NCI-H226 (cell line): ENCODE data around the gene ACTR3.

Source experiments
- DNase-seq: peaks from one replicate; pipeline ENCODE4 v3.0.0-alpha.2; 2015

ACTR3 gene

DNA sequence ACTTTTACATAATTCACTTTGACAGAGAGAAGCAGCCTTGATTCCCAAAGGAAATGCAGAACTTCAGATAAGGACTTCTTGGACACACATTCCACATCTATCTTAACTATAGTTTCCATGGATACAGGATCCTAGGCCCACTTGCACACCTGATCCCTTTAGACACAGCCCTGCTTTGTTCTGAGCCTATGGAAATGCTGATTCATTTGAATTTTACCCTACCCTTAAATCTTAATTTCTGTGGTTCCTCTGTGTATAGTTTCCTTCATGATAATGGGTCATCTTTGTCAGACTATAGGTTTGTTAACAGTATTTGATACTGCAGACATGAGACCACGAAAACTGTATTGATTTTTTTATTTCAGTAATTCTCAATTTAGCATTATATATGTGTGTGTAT lies 77.4 kb downstream of the ACTR3 start:
- peak; percentile 34 for DNase-seq

DNA sequence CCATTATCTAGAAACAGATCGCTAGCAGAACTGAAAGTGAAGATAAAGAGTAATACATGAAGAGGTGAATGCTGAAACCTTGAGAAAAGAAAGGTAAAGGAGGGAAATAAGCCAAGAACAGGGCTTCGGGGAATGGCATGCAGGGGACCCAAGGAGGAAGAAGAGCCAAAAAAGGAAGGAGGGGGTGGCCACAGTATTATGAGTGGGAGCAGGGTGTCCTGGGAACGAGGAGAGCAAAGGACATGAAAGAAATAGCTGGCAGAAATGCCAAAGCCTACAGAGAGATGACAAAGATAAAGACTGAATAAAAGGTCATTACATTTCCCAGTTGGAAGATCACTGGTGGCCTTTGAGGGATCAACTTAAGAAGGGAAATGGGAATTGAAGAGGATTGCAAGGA lies 82.9 kb downstream of the ACTR3 start:
- no peak for DNase-seq

DNA sequence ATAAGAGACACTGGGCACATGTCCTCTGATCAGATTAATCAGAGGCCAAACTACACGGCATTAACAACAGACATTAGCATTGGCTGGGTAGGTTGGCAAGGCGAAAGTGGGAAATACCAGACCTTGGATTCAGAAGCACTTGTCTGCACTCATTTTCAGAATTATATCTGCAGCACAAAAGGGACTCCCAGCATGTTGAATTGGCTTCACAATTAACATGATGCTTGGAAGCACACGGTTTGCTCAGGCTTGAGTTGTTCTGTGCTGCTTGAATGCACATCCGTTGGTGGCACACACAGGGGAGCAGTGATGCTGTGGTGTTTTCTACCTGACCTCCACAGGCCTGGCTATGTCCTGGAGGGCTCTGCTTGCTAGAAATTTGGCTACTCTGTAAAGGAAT lies 83.9 kb downstream of the ACTR3 start:
- no peak for DNase-seq

DNA sequence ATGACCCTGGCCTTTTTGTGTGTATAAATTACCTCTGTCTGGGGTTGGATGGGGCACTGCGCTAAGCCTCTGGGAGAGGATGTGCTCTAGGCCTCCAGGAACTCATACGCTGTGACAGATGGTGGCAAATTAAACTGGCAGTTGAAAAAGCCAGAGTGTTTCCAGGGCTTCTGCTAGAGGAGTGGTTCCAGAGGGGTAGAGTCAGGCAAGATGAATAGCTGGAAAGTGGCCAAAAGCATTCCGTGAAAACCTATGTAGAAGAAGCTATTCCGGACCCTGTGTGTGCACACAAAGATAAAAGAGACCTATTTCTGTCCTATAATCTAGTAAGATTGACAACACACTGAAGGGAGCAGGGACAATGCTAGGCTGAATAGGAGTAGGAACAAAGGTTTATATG lies 84.8 kb downstream of the ACTR3 start:
- no peak for DNase-seq

DNA sequence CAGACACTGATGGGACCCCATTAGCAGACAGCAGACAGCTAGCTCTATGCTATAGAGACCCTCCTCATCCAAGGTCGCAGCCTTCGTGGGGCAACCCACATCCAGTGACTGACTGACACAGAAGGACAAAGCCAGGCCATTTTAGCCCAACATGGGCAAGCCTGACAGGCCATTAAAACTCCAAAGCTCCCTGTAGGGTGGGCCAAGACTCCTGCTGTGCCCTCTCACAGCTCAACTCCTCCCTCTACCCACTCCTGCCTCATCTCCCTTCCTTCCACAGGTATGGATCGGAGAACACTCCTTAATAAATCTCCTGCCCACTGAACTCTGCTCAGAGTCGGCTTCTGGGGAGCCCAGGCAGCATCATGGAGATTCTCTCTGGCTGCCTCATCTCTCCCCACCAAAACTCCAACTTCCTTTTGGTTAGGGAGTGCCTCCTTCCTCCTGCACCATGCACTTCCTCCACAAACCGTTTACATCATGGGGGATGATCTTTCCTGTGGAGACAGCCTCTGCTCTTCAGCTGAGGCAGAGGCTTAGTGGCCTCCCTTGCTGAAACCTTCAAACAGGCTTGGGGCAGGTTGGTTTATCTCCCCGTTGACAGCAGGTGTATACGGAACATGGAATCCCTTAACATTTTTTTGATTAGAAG lies 86.5 kb downstream of the ACTR3 start:
- DNase-seq = no peak

DNA sequence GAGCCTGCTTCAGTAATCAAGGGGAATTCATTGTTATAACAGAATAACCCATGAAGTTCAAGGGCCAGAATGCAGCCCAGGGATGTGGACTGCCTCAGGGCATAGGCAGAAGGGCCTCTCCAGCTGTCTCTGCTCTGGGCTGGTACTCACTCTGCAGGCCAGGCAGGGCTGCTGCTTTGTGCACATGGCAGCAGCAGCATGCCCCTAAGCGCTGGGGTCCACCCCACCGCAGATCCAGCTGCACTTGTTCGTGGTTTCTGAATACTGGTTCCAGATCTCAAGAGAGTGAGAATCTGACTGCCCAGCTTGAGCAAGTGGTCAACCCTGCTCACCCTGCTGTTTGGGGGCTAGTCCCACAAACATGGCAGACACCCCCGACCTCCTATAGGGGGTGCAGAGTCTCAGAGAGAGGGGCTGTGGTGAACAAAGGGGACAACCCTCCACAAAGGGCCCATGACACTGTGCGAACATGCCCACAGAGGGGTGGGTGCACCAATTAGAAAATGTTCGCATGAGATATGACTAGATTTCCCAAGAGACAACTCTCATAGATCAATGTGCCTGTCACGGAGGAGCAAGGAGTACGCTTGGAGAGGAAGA lies 87.3 kb downstream of the ACTR3 start:
- DNase-seq = no peak

DNA sequence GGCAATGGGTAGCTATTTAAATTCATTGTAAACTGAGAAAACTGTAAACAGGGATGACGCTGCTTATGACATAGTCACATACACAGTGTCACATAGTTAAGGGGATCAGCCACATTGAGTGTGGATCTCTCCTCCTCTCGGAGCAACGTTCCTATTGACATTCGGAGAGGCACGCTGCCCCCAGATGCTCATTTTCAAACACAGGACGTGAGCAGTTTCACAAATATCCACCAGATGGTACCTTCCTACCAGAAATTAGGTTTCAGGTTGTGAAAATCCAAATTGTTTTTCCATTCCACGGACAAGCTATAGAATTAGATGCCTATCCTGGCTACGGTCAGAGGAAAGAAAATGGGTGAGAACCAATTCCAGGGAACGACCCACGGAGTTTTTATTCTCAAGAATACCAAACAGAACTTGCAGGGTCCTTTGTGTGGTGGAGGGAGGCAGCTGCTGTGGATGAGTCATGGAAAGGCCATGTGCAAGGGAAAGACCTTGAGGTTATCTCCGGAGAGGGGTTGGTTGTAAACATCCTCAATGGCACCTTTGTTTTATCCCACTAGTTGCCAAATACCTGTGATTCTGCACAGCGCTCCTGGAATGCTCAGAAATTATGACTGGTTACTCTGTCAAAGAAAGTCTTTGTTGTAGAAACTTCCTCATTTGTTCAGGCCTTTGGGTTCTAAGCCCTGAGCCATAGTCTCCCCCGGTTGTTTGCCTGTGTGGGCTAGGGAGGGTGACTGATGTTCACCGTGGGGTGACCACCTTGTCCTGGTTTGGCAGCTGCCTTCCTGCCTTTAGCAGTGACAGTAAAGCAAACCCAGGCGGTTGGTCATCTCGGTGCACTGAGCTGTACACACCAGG lies 88.0 kb downstream of the ACTR3 start:
- DNase-seq = no peak

DNA sequence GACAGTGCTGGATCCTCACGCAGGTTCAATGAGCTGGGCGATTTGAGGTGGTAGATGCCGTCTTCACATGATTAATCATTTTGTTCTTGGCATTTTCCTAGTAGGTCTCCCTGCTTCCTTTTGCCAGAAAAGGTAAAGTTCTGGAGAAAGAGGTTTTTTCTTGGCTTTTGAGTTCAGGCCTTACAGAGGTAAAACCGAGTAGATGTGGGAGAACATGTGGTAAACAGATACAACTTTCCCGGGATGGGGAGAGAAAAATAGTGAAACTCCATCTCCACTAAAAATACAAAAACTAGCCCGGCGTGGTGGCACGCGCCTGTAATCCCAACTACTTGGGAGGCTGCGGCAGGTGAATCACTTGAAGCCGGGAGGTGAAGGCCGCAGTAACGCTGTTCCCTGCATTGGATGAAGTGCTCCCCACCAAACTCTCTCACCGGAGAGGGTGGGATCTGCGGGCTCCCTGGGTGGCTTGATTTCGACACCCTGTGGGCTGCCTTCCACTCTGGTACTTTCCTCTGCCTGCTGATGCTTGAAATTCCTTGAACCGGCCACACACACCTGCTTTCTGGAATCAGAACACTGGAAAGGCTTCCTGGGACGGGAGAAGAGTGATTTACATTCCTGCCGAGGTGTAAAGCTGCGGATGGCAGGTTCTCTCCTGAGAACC lies 88.8 kb downstream of the ACTR3 start:
- no peak for DNase-seq

DNA sequence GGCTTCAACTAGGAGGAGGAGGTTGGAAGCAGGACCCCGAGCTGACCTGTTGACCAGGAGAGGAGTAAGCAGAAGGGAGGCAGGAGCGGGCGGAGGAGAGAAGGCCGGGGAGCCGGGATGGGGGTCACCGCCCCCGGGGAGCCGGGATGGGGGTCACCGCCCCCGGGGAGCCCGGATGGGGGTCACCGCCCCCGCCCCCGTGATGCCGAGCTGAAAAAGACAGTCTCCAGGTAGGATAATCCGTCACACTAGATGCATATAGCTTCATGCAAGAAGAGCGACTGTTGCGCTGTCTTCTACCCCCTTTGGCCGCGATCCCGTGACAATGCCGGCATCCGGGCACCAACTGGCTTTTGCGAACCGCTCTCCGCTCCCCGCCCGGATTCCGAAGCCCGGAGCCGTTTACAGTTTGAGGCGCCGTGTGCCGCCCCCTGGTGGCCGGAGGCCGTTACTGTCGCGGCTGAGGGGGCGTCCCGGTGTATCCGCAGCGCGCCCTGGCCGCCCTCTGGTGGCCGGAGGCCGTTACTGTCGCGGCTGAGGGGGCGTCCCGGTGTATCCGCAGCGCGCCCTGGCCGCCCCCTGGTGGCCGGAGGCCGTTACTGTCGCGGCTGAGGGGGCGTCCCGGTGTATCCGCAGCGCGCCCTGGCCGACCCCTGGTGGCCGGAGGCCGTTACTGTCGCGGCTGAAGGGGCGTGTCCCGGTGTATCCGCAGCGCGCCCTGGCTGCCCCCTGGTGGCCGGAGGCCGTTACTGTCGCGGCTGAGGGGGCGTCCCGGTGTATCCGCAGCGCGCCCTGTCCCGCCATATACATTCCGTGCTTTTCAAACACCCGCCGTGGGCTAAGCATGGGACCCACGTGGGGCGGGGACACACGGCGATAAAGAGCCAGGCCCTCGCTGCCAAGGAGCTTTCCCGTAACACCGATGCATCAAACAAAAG lies 89.6 kb downstream of the ACTR3 start:
- DNase-seq = no peak

DNA sequence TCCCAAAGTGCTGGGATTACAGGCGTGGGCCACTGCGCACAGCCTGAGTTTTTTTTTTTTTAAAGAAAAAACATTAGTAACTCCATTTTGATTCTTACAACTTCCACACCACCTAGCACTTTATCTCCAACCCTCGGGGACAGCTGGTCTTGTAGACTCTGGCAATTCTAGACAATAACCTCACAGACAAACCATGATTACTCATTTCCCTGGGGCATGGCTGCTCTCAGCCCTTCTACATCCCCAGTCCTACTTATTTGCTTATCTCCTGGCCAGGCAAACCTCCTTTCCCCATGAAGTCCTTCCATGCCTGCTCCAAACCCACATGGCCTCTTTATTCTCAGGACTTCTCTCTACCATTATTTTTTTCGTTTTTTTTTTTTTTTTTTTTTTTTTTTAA lies 91.1 kb downstream of the ACTR3 start:
- DNase-seq = peak; percentile 54

DNA sequence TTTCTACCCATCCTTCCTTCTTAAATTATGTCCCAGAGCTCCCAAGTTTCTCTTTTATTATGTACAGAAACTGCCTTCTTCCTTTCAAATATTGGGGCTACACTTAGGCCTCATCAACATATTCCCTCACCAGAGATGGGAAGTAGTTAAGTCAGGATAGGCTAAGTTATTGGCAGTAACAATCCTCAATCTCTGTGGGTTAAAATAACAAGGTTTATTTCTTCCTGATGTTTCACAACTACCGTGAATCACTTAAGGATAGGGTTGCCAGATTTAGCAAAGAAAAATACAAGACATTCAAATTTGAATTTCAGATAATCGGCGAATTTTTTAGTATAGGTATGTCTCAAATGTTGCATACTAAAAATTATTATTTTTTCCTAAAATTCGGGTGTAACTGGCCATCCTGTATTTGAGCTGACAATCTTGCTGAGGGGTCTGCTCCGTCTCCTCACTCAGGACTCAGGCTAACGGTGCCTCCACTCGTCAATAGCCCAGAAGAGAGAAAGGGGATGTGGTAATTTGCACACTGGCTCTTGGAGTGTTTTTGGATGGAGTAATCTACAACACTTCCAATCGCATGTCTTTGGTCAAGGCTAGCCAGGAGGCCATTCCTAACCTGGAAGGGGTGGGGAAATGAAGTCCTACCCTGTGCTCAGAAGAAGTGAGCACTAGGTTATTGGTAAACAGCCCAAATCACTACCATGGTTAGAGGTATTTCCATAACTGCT lies 91.7 kb downstream of the ACTR3 start:
- no peak for DNase-seq

DNA sequence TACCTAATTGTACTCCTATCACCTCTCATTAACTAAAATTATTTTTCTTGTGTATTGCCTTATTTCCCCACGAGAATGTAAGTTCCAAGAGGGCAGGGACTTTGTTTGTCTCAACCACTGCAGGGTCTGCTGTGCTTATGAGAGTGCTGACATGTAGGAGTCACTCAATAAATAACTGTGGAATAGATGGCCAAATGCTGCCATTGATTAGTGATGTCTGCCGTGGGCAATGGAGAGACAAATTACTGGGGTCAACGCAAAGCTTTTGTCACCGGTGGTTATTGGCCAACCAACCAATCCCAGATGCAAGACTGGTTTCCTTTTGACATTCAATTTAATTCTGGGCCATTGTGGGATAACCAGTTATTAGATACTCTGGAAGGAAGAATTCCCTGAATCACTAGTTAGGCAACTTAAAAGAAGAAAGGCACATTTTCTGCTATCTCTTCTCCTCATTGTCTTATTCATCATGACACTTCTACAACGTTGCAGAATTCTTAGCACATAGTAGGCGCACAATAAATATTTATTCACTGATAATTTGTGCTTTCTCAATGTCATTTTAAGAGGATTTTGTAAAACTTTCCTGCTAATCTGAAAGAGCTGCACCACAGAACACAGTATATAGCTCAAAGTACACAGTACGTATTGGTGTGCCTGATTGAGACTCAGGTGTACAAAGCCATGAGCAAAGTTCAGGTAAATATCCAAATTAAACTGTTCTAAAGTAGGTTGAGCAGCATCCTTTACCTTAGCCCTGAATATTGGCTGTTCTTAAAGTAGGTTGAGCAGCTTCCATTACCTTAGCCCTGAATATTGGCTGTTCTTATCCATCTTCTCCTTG lies 95.9 kb downstream of the ACTR3 start:
- no peak for DNase-seq

DNA sequence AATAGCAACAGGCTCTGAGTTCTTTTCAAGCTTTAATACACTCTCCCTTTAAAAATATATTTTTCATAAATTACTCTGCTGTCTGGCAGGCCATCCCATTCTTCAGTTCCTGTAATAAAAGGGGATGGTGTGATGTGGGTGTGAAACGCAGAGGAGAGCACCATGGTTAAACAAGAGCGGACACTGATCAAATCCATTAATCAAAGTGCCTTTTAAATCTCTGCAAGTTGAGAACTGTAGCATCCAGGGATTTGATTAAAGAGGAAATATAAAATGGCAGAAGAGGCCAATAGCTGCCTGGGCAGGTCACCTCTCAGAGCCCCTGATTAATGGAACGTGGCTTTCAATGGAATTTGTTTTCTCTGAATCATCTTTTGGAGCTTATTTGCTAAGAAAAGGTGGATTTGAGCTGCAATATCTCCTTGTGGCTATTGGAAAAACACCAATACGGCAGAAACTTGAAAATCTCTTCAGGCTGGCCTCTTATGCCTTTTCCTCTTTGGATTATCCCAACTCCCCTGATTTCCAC lies 96.9 kb downstream of the ACTR3 start:
- no peak for DNase-seq

DNA sequence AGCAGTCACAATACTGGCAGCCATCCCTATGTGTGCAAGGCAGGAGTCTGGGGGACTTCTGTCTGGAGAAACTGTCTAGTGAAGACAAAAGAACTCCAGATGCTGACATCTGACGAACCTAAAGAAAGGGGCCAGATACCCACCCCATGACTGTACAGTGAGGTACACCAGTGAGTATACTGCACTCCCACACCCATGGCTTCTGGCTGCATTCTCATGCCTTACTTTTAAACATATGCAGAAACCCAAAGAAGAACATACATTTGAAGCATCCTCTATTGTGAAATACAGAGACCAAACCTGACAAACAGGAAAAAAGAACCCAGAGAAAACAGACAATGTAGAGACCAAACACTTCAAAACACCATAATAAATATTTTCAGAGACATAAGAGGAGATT lies 102.2 kb downstream of the ACTR3 start:
- no peak for DNase-seq

DNA sequence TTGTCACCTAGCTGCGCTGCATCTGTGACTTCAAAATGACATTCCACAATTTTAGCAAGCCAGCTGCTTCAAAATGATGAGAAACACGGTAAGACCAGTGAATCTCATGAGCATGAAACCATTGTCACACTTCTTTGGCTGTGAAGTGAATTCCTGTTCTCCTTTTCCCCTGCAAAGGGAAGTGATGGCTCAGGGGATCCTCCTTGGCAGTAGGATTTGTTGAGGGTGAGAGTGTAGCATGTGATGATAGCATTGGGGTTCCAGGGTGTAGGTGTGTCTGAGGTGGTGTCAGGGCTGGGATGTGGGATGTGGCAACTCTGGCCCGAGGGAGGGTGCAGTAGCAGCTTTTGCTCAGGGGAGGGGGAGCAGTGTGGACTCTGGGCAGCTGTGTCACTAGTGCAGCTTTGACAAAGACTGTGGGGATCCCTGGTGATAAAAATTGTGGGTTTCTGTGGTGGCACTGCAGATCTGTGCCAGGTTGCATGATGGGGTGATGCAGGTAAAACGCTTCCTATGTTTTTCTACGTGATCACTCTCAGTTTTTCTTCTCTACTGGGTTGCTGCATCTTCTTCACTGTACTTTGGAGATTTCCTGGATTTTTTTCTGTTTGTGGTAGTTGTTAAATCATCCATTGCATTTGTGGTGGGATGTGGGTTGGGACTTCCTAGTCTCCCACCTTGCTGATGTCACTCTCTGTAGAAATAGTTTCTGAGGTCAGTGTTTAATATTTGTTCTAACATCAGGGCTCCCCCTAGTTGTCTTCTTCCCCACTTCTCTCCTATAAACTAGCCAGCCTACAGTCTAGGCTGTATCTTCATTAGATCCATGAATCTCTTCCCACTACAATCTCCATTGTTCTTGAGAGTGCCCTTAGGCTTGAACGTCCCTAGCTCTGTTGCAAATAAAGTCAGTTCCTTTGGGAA lies 107.0 kb downstream of the ACTR3 start:
- no peak for DNase-seq

DNA sequence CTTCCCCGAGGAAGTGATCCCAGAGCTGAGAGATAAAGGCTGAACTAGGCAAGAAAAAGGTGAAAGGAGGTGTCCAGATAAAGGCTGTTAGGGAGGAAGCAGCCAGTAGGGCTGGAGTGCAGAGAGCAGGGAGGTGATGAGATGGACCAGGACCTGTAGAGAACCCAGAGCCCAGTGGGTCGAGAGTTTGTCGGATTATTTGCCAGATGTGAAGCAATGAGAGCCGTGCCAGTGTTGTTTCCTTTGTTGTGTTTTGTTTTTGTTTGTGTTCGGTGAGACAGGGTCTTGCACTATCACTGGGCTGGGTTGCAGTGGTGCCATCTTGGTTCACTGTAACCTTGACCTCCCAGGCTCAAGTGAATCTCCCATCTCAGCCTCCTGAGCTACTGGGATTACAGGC lies 111.3 kb downstream of the ACTR3 start:
- no peak for DNase-seq

DNA sequence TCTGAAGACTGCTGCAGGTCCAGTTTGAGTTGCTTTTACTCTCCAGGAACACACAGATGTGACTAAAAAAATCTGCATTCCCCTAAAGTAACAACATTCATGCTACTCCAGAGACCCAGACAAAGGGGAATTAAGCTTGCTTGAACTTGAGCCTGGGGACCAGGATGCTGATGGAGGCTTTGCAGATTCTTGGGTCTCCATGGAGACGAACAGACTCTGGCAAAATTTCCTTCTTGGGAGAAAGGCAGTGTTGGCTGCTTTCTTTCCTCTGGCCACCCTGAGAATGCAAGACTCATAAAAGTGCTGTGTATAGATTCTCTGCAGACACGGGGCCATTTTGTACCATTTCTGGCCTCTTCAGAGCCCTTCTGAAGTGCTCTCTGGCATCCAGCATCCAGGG lies 112.0 kb downstream of the ACTR3 start:
- no peak for DNase-seq

DNA sequence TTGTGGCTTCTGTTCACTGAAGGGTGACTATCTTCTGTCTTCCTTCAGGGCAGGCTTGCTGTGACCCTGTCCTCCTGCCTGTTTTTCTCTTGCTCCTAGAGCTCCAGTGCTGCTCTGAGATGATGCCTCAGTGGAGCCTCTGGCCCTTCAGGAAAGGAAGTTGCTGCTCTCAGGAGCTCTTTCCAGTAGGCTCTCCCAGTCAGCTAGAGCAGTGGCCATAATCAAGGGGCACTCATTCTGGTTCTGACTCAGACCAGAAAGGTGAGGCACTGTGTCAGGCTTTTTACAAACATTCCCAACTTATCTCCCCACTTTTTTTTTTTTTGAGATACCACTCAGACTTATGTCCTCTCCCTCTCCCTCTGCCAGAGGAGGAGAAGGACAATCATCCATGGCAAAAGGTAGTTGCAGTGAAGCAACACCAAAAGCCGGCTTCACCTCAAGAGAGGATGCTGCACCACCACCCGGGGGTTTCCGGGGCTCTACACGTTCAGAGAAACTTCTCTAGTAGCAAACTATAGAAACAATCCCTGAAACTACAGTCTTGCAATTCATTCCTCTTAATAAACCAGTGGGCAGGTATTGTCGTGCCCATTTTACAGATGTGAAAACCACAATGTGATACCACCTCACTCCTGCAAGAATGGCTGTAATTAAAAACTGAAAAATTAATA lies 115.4 kb downstream of the ACTR3 start:
- DNase-seq = no peak

DNA sequence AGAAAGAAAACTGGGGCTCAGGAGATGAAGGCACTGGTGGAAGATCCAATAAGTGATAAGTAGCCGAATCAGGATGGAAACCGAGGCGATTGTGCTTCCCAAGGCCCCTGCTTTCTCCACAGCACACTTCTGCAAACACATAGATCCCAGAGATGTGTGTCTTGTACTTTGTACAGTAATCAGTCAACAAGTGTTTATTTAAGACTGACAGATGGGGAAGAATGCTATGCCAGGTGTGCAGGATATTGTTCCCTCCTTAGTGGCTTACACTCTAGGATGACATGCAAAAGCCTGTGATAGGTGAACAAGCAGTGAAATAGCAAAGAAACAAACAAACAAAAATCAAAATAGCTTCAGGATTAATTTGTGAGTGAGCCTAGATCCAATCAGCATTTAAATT lies 116.6 kb downstream of the ACTR3 start:
- no peak for DNase-seq
